Chondrocyte (in vitro differentiated cells): ENCODE data around the gene SPATA19. TPM values are rescaled to one million over a fixed set of nuclear protein-coding genes. Genes with fewer than 3 reads are reported as not detected.

Source experiments
- DNase-seq: peaks from one replicate; pipeline ENCODE4 v3.0.0; 2021; ENCODE audit warnings: mixed read lengths, low spot score
- H3K27ac Mint-ChIP-seq: one replicate; pipeline ENCODE4 v1.8.0; 2021; ENCODE audit warnings: mild to moderate bottlenecking, moderate library complexity, mixed read lengths; ENCODE audit not compliant: unreplicated experiment
- H3K27me3 Mint-ChIP-seq: 2 replicates; pipeline ENCODE4 v1.8.0; 2021; ENCODE audit warnings: low read depth, mixed read lengths
- H3K36me3 Mint-ChIP-seq: 2 replicates; pipeline ENCODE4 v1.8.0; 2021; ENCODE audit warnings: low read depth, mixed read lengths
- H3K4me1 Mint-ChIP-seq: 2 replicates; pipeline ENCODE4 v1.8.0; 2021; ENCODE audit warnings: low read depth, mild to moderate bottlenecking, mixed read lengths
- H3K4me3 Mint-ChIP-seq: one replicate; pipeline ENCODE4 v1.8.0; 2021; ENCODE audit warnings: mild to moderate bottlenecking, moderate library complexity, mixed read lengths; ENCODE audit not compliant: unreplicated experiment
- H3K9me3 Mint-ChIP-seq: 2 replicates; pipeline ENCODE4 v1.8.0; 2021; ENCODE audit warnings: low read depth, mixed read lengths
- total RNA-seq: library from RNA; stranded (reverse); gene quantifications from 3 replicates; pipeline ENCODE4 v1.2.1, GENCODE V29; 2021
- TF ChIP-seq, protein P1 (sequence below): fragments of 200-600 bp; sonication (generic); IDR thresholded peaks from 2 replicates; pipeline ENCODE4 v1.5.0; 2021; ENCODE audit warnings: antibody characterized with exemption, mild to moderate bottlenecking, moderate library complexity

Gene SPATA19
- total RNA-seq, 1 donor from 2014 or later, result not detected

DNA sequence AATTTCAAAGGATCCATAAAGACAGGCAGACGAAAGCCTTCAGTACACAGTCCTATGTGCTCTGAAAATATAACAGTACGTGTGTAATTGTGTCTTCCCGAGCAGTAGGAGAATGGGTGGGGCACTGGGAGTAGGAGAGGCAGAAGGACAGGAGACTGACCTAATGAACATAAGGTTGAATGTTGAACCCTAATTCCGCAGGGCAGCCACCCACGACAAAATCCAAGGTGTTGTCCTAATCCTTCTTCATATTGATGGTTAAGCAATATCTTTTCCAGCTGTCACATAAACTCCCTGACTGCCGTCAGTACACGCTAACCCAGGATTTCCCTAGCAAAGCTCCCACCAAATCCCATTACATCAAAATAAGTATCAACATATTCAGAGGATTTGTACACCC lies 34.5 kb downstream of the SPATA19 start:
- DNase-seq, result no peak
- Mint-ChIP-seq H3K27me3 (peaks cover 2% of the 10 kb centered on the region), H3K9me3 (peaks cover 3% of the 10 kb centered on the region), H3K4me3 (no peak overlapping the region), H3K27ac (no peak overlapping the region), H3K36me3 (no peaks in the 10 kb centered on the region), H3K4me1 (no peaks in the 10 kb centered on the region)
- TF ChIP-seq, protein P1, sequence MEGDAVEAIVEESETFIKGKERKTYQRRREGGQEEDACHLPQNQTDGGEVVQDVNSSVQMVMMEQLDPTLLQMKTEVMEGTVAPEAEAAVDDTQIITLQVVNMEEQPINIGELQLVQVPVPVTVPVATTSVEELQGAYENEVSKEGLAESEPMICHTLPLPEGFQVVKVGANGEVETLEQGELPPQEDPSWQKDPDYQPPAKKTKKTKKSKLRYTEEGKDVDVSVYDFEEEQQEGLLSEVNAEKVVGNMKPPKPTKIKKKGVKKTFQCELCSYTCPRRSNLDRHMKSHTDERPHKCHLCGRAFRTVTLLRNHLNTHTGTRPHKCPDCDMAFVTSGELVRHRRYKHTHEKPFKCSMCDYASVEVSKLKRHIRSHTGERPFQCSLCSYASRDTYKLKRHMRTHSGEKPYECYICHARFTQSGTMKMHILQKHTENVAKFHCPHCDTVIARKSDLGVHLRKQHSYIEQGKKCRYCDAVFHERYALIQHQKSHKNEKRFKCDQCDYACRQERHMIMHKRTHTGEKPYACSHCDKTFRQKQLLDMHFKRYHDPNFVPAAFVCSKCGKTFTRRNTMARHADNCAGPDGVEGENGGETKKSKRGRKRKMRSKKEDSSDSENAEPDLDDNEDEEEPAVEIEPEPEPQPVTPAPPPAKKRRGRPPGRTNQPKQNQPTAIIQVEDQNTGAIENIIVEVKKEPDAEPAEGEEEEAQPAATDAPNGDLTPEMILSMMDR, result no peak

DNA sequence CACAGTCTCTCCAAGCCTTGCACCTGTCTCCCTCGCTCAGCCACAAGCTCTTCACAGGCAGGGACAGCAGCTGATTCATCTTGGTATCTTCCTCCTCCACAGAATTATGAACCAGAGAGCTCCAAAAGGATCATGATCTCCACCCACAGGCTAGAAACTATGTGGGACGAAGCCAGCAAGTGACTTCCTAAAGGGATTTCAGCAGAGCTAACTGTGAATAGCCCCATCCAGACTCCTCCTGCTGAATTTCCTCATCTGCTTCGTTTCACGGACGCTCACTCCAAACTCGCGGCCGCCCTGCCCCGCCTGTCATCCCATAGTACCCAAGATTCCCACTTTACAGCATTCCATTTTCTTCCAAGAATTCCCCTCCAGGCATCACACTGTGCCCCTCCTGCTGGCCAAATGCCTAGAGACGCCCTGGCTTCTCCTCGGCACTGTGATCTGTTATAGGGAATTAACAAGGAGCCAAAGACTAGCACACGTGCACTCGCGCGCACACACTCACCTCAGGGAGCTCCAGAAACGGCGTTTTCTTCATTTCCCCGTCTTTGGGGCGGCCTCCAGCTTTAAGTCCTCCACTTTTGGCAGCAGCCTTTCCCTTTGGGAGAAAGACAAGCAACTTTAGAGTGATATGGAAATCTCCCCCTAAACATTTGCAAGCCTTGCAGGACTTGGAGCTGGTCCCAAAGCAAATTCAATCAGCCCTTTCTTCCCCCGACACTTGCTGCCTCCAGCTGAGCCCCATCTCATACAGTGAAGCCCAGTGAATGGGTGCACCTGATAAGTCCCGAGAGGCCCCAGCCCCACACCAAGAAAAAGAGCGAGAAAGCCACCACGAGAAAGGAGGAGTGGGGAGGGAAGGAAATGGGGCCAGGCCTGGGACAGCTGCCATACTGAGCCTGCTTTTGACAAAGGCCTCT lies 35.5 kb downstream of the SPATA19 start:
- Mint-ChIP-seq H3K27me3 (peaks cover 2% of the 10 kb centered on the region), H3K27ac (no peak overlapping the region), H3K9me3 (peaks cover 3% of the 10 kb centered on the region), H3K4me1 (no peaks in the 10 kb centered on the region), H3K36me3 (no peaks in the 10 kb centered on the region), H3K4me3 (no peak overlapping the region)
- DNase-seq, result no peak
- TF ChIP-seq, protein P1, result peak; percentile 8

DNA sequence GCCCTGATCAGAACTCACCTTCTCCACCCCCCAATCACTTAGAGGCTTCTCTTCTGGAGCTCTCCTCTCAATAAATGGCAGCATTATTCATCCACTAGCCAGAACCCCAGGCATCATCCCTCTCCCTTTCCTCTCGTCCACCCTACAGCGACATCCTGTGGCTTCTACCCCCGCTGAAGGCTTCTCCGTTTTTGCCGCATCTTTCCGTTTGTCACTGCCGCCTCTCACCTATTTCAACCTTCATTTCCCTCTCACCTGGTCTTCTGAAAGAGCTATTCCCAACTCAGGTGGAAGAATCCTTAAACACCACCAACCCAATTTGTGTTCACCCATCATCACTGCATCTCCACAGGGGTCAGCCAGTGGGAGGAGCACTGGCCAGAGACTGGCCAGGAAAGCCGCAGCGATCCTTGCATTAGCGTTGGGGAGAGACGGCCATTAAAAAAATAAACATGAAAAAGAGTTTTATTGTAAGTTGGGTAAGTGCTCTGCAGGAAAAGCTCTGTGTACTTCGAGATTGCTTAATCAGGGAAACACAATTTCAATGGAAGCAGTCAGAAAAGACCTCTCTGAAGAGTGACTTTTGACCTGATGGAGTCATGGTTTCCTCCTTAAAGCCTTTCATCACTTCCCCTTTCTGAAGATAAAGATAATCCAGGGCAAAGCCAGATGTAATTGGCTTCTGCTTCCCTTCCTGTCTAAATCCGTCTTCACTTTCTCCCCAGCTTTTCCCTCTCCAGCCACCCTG lies 36.7 kb downstream of the SPATA19 start:
- no peak overlapping the region for H3K27ac Mint-ChIP-seq
- H3K36me3 Mint-ChIP-seq, result no peaks in the 10 kb centered on the region
- no peak overlapping the region for H3K4me3 Mint-ChIP-seq
- peaks cover 2% of the 10 kb centered on the region for H3K27me3 Mint-ChIP-seq
- no peaks in the 10 kb centered on the region for H3K4me1 Mint-ChIP-seq
- no peak for DNase-seq
- TF ChIP-seq, protein P1, result no peak
- peaks cover 8% of the 10 kb centered on the region for H3K9me3 Mint-ChIP-seq

DNA sequence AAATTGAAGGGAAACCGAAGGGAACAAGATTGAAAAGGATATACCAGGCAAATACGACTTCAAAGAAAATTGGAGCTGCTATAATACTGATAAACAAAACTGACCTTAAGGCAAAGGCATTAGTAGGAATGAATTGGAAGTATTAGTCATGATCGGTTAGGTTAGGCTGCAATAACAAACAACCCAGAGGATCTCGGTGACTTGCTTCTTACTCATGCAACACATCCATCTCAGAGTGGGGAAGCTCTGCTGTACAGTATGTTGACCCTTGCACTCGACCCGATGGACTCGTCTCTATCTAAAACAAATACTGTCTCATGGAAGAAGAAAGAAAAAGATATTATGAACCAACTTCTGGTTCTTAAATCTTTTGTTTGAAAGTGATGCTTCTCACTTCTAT lies 42.3 kb downstream of the SPATA19 start:
- TF ChIP-seq, protein P1, result no peak

DNA sequence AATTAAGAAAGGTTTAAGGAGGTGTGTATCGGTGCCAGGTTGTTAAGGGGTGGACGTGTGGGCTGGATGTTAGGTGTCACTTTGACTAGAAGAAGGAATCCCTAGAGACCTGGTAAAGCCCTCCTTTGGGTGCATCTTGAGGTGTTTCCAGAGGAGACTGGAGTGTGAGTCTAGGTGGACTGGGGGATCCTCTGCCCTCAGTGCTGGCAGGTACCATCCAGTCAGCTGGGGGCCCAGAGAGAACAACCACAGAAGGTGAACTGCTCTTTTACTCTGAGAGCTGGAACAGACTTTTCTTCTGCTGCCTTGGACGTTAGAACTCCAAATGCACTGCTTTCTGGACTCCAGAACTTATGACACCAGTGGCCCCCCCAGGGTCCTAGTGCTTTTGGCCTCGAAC lies 44.0 kb downstream of the SPATA19 start:
- Mint-ChIP-seq H3K4me1 (no peaks in the 10 kb centered on the region), H3K27ac (no peak overlapping the region), H3K36me3 (no peaks in the 10 kb centered on the region), H3K4me3 (no peak overlapping the region), H3K27me3 (no peaks in the 10 kb centered on the region), H3K9me3 (peaks cover 25% of the 10 kb centered on the region)
- no peak for DNase-seq
- TF ChIP-seq, protein P1, result no peak

More for the DNA sequence above, 42.3 kb downstream of the SPATA19 start:
- H3K4me3 Mint-ChIP-seq, result no peak overlapping the region
- peaks cover 18% of the 10 kb centered on the region for H3K9me3 Mint-ChIP-seq
- no peaks in the 10 kb centered on the region for H3K36me3 Mint-ChIP-seq
- no peaks in the 10 kb centered on the region for H3K4me1 Mint-ChIP-seq
- peaks cover 2% of the 10 kb centered on the region for H3K27me3 Mint-ChIP-seq
- DNase-seq, result no peak
- H3K27ac Mint-ChIP-seq, result no peak overlapping the region
